HG03439 (cell line): ENCODE measurements around the gene MSANTD2.

Experiments used
- ATAC-seq: cut with Tn5 transposase; IDR thresholded peaks from one replicate; pipeline ENCODE4 v1.9.1; 2021; ENCODE audit warnings: mild to moderate bottlenecking, moderate library complexity; ENCODE audit not compliant: unreplicated experiment

Gene MSANTD2

GRCh38 chr11:124800226-124800929, at the start of gene MSANTD2:
TSS of gene MSANTD2 (minus strand) at chr11:124800406. CDS start at chr11:124800380, 26 bp downstream.
- peak; percentile 92 for ATAC-seq

- ATAC-seq: no peak
Observed at GRCh38 chr11:124846070-124846673, 46.0 kb upstream of the MSANTD2 start.

- no peak for ATAC-seq
Observed at GRCh38 chr11:124844664-124845079, 44.5 kb upstream of the MSANTD2 start.

GRCh38 chr11:124843616-124843910, 43.4 kb upstream of the MSANTD2 start:
- no peak for ATAC-seq

- ATAC-seq: no peak
Observed at GRCh38 chr11:124842305-124842704, 42.1 kb upstream of the MSANTD2 start.

- ATAC-seq: no peak
Observed at GRCh38 chr11:124841840-124842239, 41.6 kb upstream of the MSANTD2 start.

GRCh38 chr11:124841201-124841600, 41.0 kb upstream of the MSANTD2 start:
- ATAC-seq: no peak

GRCh38 chr11:124840666-124841065, 40.5 kb upstream of the MSANTD2 start:
- no peak for ATAC-seq

- ATAC-seq: no peak
Observed at GRCh38 chr11:124839972-124840621, 39.9 kb upstream of the MSANTD2 start.

- no peak for ATAC-seq
Observed at GRCh38 chr11:124839128-124839971, 39.1 kb upstream of the MSANTD2 start.

- ATAC-seq: no peak
Observed at GRCh38 chr11:124838805-124839127, 38.6 kb upstream of the MSANTD2 start.

- ATAC-seq: no peak
Observed at GRCh38 chr11:124837491-124837856, 37.3 kb upstream of the MSANTD2 start.

GRCh38 chr11:124835918-124836317, 35.7 kb upstream of the MSANTD2 start:
- ATAC-seq: no peak

- ATAC-seq: no peak
Observed at GRCh38 chr11:124834526-124835180, 34.4 kb upstream of the MSANTD2 start.

- ATAC-seq: no peak
Observed at GRCh38 chr11:124832571-124832970, 32.4 kb upstream of the MSANTD2 start.

GRCh38 chr11:124831897-124832296, 31.7 kb upstream of the MSANTD2 start:
- ATAC-seq: no peak

- no peak for ATAC-seq
Observed at GRCh38 chr11:124830749-124831148, 30.5 kb upstream of the MSANTD2 start.

- ATAC-seq: no peak
Observed at GRCh38 chr11:124829986-124830385, 29.8 kb upstream of the MSANTD2 start.

GRCh38 chr11:124825876-124826275, 25.7 kb upstream of the MSANTD2 start:
- no peak for ATAC-seq

- no peak for ATAC-seq
Observed at GRCh38 chr11:124823512-124824376, 23.5 kb upstream of the MSANTD2 start.
